ENCODE results near the gene RHBDF1.

DNA sequence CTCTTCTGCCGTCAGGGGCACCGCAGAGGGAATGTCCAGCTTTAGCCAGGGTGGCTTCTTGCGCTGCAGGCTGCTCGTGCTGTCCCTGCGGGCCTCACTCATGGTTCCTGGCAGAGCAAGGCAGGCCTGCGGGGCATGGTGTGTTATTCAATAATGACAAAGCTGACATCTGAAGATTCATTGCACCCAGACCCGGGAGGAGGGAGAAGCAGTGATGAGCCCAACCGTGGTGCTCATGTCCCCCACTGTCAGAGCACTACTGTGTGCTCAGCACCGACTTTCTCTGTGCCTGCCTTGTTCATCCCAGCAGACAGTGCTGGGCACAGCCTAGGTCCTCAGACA, 7.5 kb downstream of the RHBDF1 start:
- TF ChIP-seq, protein P1, sequence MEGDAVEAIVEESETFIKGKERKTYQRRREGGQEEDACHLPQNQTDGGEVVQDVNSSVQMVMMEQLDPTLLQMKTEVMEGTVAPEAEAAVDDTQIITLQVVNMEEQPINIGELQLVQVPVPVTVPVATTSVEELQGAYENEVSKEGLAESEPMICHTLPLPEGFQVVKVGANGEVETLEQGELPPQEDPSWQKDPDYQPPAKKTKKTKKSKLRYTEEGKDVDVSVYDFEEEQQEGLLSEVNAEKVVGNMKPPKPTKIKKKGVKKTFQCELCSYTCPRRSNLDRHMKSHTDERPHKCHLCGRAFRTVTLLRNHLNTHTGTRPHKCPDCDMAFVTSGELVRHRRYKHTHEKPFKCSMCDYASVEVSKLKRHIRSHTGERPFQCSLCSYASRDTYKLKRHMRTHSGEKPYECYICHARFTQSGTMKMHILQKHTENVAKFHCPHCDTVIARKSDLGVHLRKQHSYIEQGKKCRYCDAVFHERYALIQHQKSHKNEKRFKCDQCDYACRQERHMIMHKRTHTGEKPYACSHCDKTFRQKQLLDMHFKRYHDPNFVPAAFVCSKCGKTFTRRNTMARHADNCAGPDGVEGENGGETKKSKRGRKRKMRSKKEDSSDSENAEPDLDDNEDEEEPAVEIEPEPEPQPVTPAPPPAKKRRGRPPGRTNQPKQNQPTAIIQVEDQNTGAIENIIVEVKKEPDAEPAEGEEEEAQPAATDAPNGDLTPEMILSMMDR (IDR thresholded peaks at IDR 0.05): no peak
- TF ChIP-seq POLR2A (IDR thresholded peaks at IDR 0.05) (no peak), EP300 (IDR thresholded peaks at IDR 0.05) (no peak)
